Ishikawa (cell line): ENCODE results near the gene HORMAD1.

ENCODE experiments used
- CEBPB ChIP-seq: IDR thresholded peaks from 2 replicates; pipeline ENCODE4 v1.6.1; 2012
- CREB1 ChIP-seq: IDR thresholded peaks from 2 replicates; pipeline ENCODE4 v1.6.1; 2012; ENCODE audit warnings: low read depth
- EGR1 ChIP-seq: IDR thresholded peaks from 2 replicates; pipeline ENCODE4 v1.6.1; 2012
- EP300 ChIP-seq: IDR thresholded peaks from 2 replicates; pipeline ENCODE4 v1.6.1; 2012; ENCODE audit warnings: borderline replicate concordance
- FOXM1 ChIP-seq: IDR thresholded peaks from 2 replicates; pipeline ENCODE4 v1.6.1; 2012; ENCODE audit warnings: low read depth, borderline replicate concordance
- MAX ChIP-seq: IDR thresholded peaks from 2 replicates; pipeline ENCODE4 v1.6.1; 2012
- NFIC ChIP-seq: IDR thresholded peaks from 2 replicates; pipeline ENCODE4 v1.6.1; 2012
- RAD21 ChIP-seq: IDR thresholded peaks from 2 replicates; pipeline ENCODE4 v1.6.1; 2012; ENCODE audit warnings: low read depth
- REST ChIP-seq: IDR thresholded peaks from 2 replicates; pipeline ENCODE4 v1.6.1; 2012; ENCODE audit warnings: low read depth, mild to moderate bottlenecking
- TAF1 ChIP-seq: IDR thresholded peaks from 2 replicates; pipeline ENCODE4 v1.6.1; 2012; ENCODE audit warnings: low read depth, mild to moderate bottlenecking
- TCF12 ChIP-seq: IDR thresholded peaks from 2 replicates; pipeline ENCODE4 v1.6.1; 2012; ENCODE audit warnings: low read depth
- TEAD4 ChIP-seq: IDR thresholded peaks from 2 replicates; pipeline ENCODE4 v1.6.1; 2012
- USF1 ChIP-seq: IDR thresholded peaks from 2 replicates; pipeline ENCODE4 v1.6.1; 2012
- YY1 ChIP-seq: IDR thresholded peaks from 2 replicates; pipeline ENCODE4 v1.6.1; 2012; ENCODE audit warnings: low read depth
- ZBTB7A ChIP-seq: IDR thresholded peaks from 2 replicates; pipeline ENCODE4 v1.6.1; 2012; ENCODE audit warnings: low read depth

HORMAD1 gene

GRCh38 chr1:150749720-150750311 is 29.1 kb upstream of the HORMAD1 start:
- no peak for TF ChIP-seq MAX
- TF ChIP-seq USF1: no peak
- no peak for TF ChIP-seq TAF1
- no peak for TF ChIP-seq CEBPB
- TF ChIP-seq NFIC: no peak
- no peak for TF ChIP-seq REST
- TF ChIP-seq ZBTB7A: no peak
- TF ChIP-seq RAD21: no peak
- no peak for TF ChIP-seq FOXM1
- no peak for TF ChIP-seq CREB1
- no peak for TF ChIP-seq EGR1

GRCh38 chr1:150748878-150749719 is 28.4 kb upstream of the HORMAD1 start:
- TF ChIP-seq TEAD4 (no peak), RAD21 (no peak), NFIC (no peak), FOXM1 (no peak), REST (no peak), CREB1 (no peak), CEBPB (no peak), YY1 (no peak), TCF12 (no peak), EP300 (no peak)

GRCh38 chr1:150730130-150730721 is 9.5 kb upstream of the HORMAD1 start:
- TF ChIP-seq YY1 (no peak), ZBTB7A (no peak), REST (no peak), EP300 (no peak), NFIC (no peak), CREB1 (no peak)

- TF ChIP-seq TEAD4 (no peak), CEBPB (no peak), RAD21 (no peak), MAX (no peak), NFIC (no peak), CREB1 (no peak), EGR1 (no peak), ZBTB7A (no peak), EP300 (no peak), TCF12 (no peak)
Observed at GRCh38 chr1:150724336-150724735, 3.6 kb upstream of the HORMAD1 start.

GRCh38 chr1:150720098-150720497 is 597 bp downstream of the HORMAD1 start:
- TF ChIP-seq EP300: no peak
- TF ChIP-seq NFIC: no peak
- no peak for TF ChIP-seq TAF1
- TF ChIP-seq RAD21: no peak
- TF ChIP-seq EGR1: no peak
- TF ChIP-seq CEBPB: no peak
